ENCODE results near the gene PDE1A. TPM values are rescaled to one million over a fixed set of nuclear protein-coding genes. Genes with fewer than 3 reads are reported as not detected.
"Not testable (repeated sequence)": the region's sequence is repeated elsewhere in the genome, so short reads cannot be mapped to it uniquely, and the experiment has no call there.

PDE1A gene
- total RNA-seq, 4 donors from 2014 or later, result 72.3 to 101 (median 85.7) TPM

- no peak overlapping the region for H3K4me3 ChIP-seq (replicated peaks in 1 of 3)
- WGBS, 2 donors, result 93 to 95% methylated on average over 2 of the region's 2 CpGs
- DNase-seq, result no peak
- no peak overlapping the region for H3K27ac ChIP-seq
- H3K27me3 ChIP-seq, result no peaks in the 10 kb centered on the region
- no peaks in the 10 kb centered on the region for H3K9me3 ChIP-seq
- H3K4me1 ChIP-seq, result peaks cover 3 to 10% of the 10 kb centered on the region in 2 donors
- intact Hi-C loops (cut with DNase I), result no loop called here
- H3K36me3 ChIP-seq, result no peaks in the 10 kb centered on the region
- TF ChIP-seq, protein P1, sequence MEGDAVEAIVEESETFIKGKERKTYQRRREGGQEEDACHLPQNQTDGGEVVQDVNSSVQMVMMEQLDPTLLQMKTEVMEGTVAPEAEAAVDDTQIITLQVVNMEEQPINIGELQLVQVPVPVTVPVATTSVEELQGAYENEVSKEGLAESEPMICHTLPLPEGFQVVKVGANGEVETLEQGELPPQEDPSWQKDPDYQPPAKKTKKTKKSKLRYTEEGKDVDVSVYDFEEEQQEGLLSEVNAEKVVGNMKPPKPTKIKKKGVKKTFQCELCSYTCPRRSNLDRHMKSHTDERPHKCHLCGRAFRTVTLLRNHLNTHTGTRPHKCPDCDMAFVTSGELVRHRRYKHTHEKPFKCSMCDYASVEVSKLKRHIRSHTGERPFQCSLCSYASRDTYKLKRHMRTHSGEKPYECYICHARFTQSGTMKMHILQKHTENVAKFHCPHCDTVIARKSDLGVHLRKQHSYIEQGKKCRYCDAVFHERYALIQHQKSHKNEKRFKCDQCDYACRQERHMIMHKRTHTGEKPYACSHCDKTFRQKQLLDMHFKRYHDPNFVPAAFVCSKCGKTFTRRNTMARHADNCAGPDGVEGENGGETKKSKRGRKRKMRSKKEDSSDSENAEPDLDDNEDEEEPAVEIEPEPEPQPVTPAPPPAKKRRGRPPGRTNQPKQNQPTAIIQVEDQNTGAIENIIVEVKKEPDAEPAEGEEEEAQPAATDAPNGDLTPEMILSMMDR (IDR thresholded peaks at IDR 0.05), result no peak
- TF ChIP-seq POLR2A (IDR thresholded peaks at IDR 0.05), result no peak
Measured at GRCh38 chr2:182404975-182405561, 21.8 kb downstream of the PDE1A start.

DNA sequence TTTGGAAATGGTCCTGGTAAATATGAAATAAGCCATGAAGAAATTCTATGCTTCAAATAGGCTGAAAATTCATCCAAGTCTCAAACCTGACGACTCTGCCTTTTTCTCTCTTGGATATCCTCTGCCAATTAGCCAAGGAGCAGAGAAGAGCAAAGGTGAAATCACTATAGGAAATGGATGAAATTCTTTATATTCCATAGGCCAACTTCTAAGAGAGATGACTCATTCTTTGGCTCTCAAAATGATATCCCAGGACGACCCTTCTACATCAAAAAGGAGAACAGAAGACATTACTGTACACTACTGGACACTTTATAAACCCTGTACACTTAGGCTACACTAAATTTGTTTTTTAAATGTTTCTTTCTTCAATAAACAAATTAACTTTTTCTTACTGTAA, 22.7 kb downstream of the PDE1A start:
- Histone ChIP-seq H3K36me3 (no peaks in the 10 kb centered on the region), H3K4me3 (replicated peaks in 1 of 3) (no peak overlapping the region), H3K27ac (no peak overlapping the region), H3K9me3 (no peaks in the 10 kb centered on the region), H3K27me3 (no peaks in the 10 kb centered on the region), H3K4me1 (peaks cover 3 to 10% of the 10 kb centered on the region in 2 donors)
- WGBS, 2 donors, result 62 to 64% methylated on average over 2 of the region's 2 CpGs
- TF ChIP-seq, protein P1 (IDR thresholded peaks at IDR 0.05), result no peak
- no peak for TF ChIP-seq POLR2A (IDR thresholded peaks at IDR 0.05)
- DNase-seq, result no peak
- intact Hi-C loops (cut with DNase I), result no loop called here

DNA sequence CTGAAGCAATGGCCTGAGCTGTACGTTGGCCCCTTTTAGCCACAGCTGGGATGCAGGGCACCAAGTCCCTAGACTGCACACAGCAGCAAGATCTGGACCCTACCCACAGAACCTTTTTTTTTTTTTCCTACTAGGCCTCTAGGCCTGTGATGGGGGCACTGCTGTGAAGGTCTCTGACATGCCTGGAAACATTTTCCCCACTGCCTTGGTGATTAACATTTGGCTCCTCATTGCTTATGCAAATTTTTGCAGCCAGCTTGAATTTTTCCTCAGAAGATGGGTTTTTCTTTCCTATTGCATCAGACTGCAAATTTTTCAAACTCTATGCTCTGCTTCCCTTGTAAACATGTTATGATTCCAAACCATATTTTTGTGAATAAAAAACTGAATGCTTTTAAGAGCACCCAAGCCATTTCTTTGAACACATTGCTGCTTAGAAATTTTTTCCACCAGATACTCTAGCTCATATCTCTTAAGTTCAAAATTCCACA, 33.5 kb downstream of the PDE1A start:
- 86 to 92% methylated on average over 1 of the region's 1 CpG for WGBS, 2 donors
- Histone ChIP-seq H3K27me3 (no peaks in the 10 kb centered on the region), H3K9me3 (no peaks in the 10 kb centered on the region), H3K4me1 (peaks cover 0 to 7% of the 10 kb centered on the region in 2 donors), H3K36me3 (no peaks in the 10 kb centered on the region), H3K27ac (no peak overlapping the region), H3K4me3 (replicated peaks in 1 of 3) (no peak overlapping the region)
- no peak for TF ChIP-seq POLR2A (IDR thresholded peaks at IDR 0.05)
- TF ChIP-seq, protein P1 (IDR thresholded peaks at IDR 0.05), result no peak
- DNase-seq, result no peak
- intact Hi-C loops (cut with DNase I), result no loop called here

DNA sequence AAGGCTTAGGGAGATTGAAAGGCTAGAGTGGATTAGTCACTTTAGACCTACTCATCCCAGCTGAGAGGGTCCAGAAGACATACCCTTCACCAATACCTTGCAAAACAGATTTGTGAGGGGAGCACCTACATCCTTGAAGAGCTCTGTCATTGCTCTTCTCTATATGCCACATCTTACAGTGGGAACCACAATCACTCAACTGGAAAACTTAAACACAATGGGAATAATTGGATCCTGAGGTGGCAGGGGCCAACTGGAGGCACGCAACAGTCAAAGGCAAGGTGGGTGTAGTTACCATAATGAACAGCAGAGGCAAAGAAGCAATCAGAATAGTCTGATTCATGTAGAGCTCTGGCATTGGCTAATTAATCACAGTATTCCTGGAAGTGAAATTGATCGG, 35.4 kb downstream of the PDE1A start:
- intact Hi-C loops (cut with DNase I), result no loop called here
- no peak overlapping the region for H3K27ac ChIP-seq
- no peaks in the 10 kb centered on the region for H3K27me3 ChIP-seq
- DNase-seq, result no peak
- peaks cover 0 to 7% of the 10 kb centered on the region in 2 donors for H3K4me1 ChIP-seq
- TF ChIP-seq, protein P1 (IDR thresholded peaks at IDR 0.05), result no peak
- no peaks in the 10 kb centered on the region for H3K36me3 ChIP-seq
- H3K9me3 ChIP-seq, result no peaks in the 10 kb centered on the region
- no peak overlapping the region for H3K4me3 ChIP-seq (replicated peaks in 1 of 3)
- WGBS, 2 donors, result 45 to 73% methylated on average over 2 of the region's 2 CpGs

- H3K4me1 ChIP-seq; intact Hi-C loops (cut with DNase I); H3K27ac ChIP-seq; H3K27me3 ChIP-seq; H3K9me3 ChIP-seq; H3K36me3 ChIP-seq; H3K4me3 ChIP-seq (replicated peaks in 1 of 3); DNase-seq: not testable (repeated sequence)
- WGBS, 2 donors, result 92 to 93% methylated on average over 24 to 33 of the region's 42 CpGs
Measured at GRCh38 chr2:182386267-182386880, 40.5 kb downstream of the PDE1A start.

Measured in thyroid gland (tissue), 4 donors.